DND-41 (cell line): ENCODE measurements around the gene TMEM207.

Experiments used
- ATAC-seq: fragments of 200-7000 bp; cut with Tn5 transposase; 3 replicates; pipeline ENCODE4 v1.9.1; 2021; ENCODE audit warnings: low read depth; ENCODE audit not compliant: insufficient read depth
- DNase-seq: peaks from one replicate; pipeline ENCODE4 v3.0.0-alpha.2; 2020
- H2AFZ ChIP-seq: 2 replicates; pipeline ENCODE4 v1.6.0; 2012; ENCODE audit warnings: low read depth, low read length
- H3K27ac ChIP-seq: 2 replicates; pipeline ENCODE4 v1.5.1; 2012; ENCODE audit warnings: low read length, inconsistent platforms
- H3K27me3 ChIP-seq: fragments of 200-600 bp; sonication (generic); 2 replicates; pipeline ENCODE4 v1.6.0; 2012; ENCODE audit warnings: low read length, mild to moderate bottlenecking, inconsistent platforms; ENCODE audit not compliant: insufficient read depth, poor library complexity
- H3K36me3 ChIP-seq: 2 replicates; pipeline ENCODE4 v1.5.1; 2012; ENCODE audit warnings: low read length, inconsistent platforms; ENCODE audit not compliant: insufficient read depth
- H3K4me1 ChIP-seq: 2 replicates; pipeline ENCODE4 v1.5.1; 2012; ENCODE audit warnings: mild to moderate bottlenecking, low read length; ENCODE audit not compliant: insufficient read depth
- H3K4me2 ChIP-seq: 2 replicates; pipeline ENCODE4 v1.6.0; 2012; ENCODE audit warnings: mild to moderate bottlenecking, moderate library complexity, low read length, inconsistent platforms; ENCODE audit not compliant: insufficient read depth
- H3K4me3 ChIP-seq, 2 experiments: fragments of 200-600 bp in 1 of 2; shearing (Covaris generic) in 1 of 2; 2 replicates each; pipeline ENCODE4 v1.5.1; 2012 to 2016; ENCODE audit warnings: inconsistent platforms in 2 of 2, low read length in 2 of 2, mild to moderate bottlenecking in 2 of 2, low read depth in 1 of 2, moderate library complexity in 1 of 2
- H3K79me2 ChIP-seq: 2 replicates; pipeline ENCODE4 v1.6.0; 2012; ENCODE audit warnings: low read length, inconsistent platforms; ENCODE audit not compliant: insufficient read depth
- H3K9ac ChIP-seq: 2 replicates; pipeline ENCODE4 v1.6.0; 2012; ENCODE audit warnings: low read depth, mild to moderate bottlenecking, inconsistent platforms, low read length, moderate library complexity
- H3K9me3 ChIP-seq: 2 replicates; pipeline ENCODE4 v1.5.1; 2012; ENCODE audit warnings: low read length, moderate library complexity, mild to moderate bottlenecking, inconsistent platforms; ENCODE audit not compliant: insufficient read depth, severe bottlenecking
- H4K20me1 ChIP-seq: 2 replicates; pipeline ENCODE4 v1.6.0; 2012; ENCODE audit warnings: low read length; ENCODE audit not compliant: insufficient read depth
- CTCF ChIP-seq: IDR thresholded peaks from 2 replicates; pipeline ENCODE4 v1.5.1; 2012; ENCODE audit warnings: borderline replicate concordance, low read length, moderate library complexity, mild to moderate bottlenecking; ENCODE audit not compliant: poor library complexity, severe bottlenecking; ENCODE audit errors: extremely low read depth
- EZH2 ChIP-seq: IDR thresholded peaks from 3 replicates; pipeline ENCODE4 v1.6.1; 2012; ENCODE audit warnings: borderline replicate concordance, low read depth, mild to moderate bottlenecking, moderate library complexity, low read length, inconsistent platforms; ENCODE audit not compliant: severe bottlenecking

The TMEM207 gene

GRCh38 chr3:190381441-190381840 lies 68.3 kb downstream of the TMEM207 start:
- Histone ChIP-seq H4K20me1 (no peaks in the 10 kb centered on the region), H2AFZ (no peak overlapping the region), H3K79me2 (no peaks in the 10 kb centered on the region), H3K9ac (no peak overlapping the region), H3K4me1 (no peaks in the 10 kb centered on the region), H3K4me3 (no peak overlapping the region), H3K27ac (no peak overlapping the region), H3K9me3 (no peaks in the 10 kb centered on the region), H3K36me3 (no peaks in the 10 kb centered on the region), H3K27me3 (no peaks in the 10 kb centered on the region), H3K4me2 (no peak overlapping the region)
- ATAC-seq (no peak), DNase-seq (no peak)
- no peak for TF ChIP-seq CTCF
- no peak for TF ChIP-seq EZH2

DNA sequence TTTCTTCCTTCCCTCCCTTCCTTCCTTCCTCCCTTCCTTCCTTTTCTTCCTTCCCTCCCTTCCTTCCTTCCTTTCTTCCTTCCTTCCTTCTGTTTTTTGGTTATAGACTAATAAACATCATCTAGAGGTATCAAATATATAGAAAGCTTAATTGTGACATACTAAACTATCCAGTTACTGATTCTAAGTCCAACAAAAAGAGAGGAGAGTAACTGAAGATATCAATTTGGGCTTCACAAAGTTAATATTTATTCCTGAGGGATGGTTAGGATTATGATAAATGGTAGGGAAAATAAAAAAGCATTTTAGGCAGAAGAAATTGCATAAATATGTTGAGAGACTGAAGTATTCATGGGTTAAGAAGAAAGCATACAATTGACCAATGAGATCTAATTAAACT lies 69.5 kb downstream of the TMEM207 start:
- Histone ChIP-seq H3K36me3 (no peaks in the 10 kb centered on the region), H4K20me1 (no peaks in the 10 kb centered on the region), H3K9ac (no peak overlapping the region), H3K79me2 (no peaks in the 10 kb centered on the region), H3K4me3 (no peak overlapping the region), H3K4me1 (no peaks in the 10 kb centered on the region), H3K4me2 (no peak overlapping the region), H3K9me3 (no peaks in the 10 kb centered on the region), H3K27ac (no peak overlapping the region), H3K27me3 (no peaks in the 10 kb centered on the region), H2AFZ (no peak overlapping the region)
- DNase-seq (no peak), ATAC-seq (no peak)
- TF ChIP-seq EZH2 (no peak), CTCF (no peak)
